Measurements from ENCODE around the gene DFFB. TPM values are rescaled to one million over a fixed set of nuclear protein-coding genes. Genes with fewer than 3 reads are reported as not detected.

Gene DFFB
- total RNA-seq, 1 experiment from 2014 or later = 17.1 TPM

- no peaks in the 10 kb centered on the region for H3F3A ChIP-seq (ENCODE audit: low read length, unreplicated experiment)
- no peak overlapping the region for H3K9ac ChIP-seq (ENCODE audit: low read length)
- no peak for DNase-seq
- no peak overlapping the region for H3K4me3 ChIP-seq (ENCODE audit: low read length)
- intact Hi-C loops (cut with micrococcal nuclease) = no loop called here
- no peak overlapping the region for H3K27ac ChIP-seq (ENCODE audit: low read length)
- no peaks in the 10 kb centered on the region for H3K27me3 ChIP-seq (ENCODE audit: low read length)
- no peaks in the 10 kb centered on the region for H3K79me2 ChIP-seq (ENCODE audit: low read length)
- H3K4me1 ChIP-seq (ENCODE audit: insufficient read depth, low read length) = no peaks in the 10 kb centered on the region
- no peaks in the 10 kb centered on the region for H3K9me2 ChIP-seq (replicated peaks; ENCODE audit: low read length)
- no peak overlapping the region for H2AFZ ChIP-seq (ENCODE audit: low read length)
- H3K4me2 ChIP-seq (ENCODE audit: low read length) = no peak overlapping the region
- CTCF ChIA-PET = no interaction called here
- POLR2A ChIA-PET (ENCODE audit: unreplicated experiment) = no interaction called here
- H4K20me1 ChIP-seq (ENCODE audit: low read length) = no peaks in the 10 kb centered on the region
- BruUV-seq (replicated peaks) = no TSS peak
- ATAC-seq = no peak
- H3K36me3 ChIP-seq (ENCODE audit: low read depth, low read length) = peaks cover 33% of the 10 kb centered on the region
- H3K9me3 ChIP-seq (ENCODE audit: low read length) = no peaks in the 10 kb centered on the region
- TF ChIP-seq EZH2phosphoT487 (IDR thresholded peaks at IDR 0.05; ENCODE audit: borderline replicate concordance, low read length) (no peak), EZH2 (IDR thresholded peaks at IDR 0.05; ENCODE audit: low read length, unreplicated experiment) (no peak), CTCF (conservative IDR thresholded peaks at IDR 0.05; ENCODE audit: low read depth, low read length) (no peak)
Observed at GRCh38 chr1:3822421-3822820, 34.9 kb upstream of the DFFB start.

- Histone ChIP-seq H3K9ac (ENCODE audit: low read length) (no peak overlapping the region), H4K20me1 (ENCODE audit: low read length) (no peaks in the 10 kb centered on the region), H2AFZ (ENCODE audit: low read length) (no peak overlapping the region), H3K27ac (ENCODE audit: low read length) (no peak overlapping the region), H3K4me2 (ENCODE audit: low read length) (no peak overlapping the region), H3F3A (ENCODE audit: low read length, unreplicated experiment) (no peaks in the 10 kb centered on the region), H3K9me3 (ENCODE audit: low read length) (no peaks in the 10 kb centered on the region), H3K4me1 (ENCODE audit: insufficient read depth, low read length) (no peaks in the 10 kb centered on the region), H3K27me3 (ENCODE audit: low read length) (no peaks in the 10 kb centered on the region), H3K4me3 (ENCODE audit: low read length) (no peak overlapping the region), H3K9me2 (replicated peaks; ENCODE audit: low read length) (no peaks in the 10 kb centered on the region), H3K36me3 (ENCODE audit: low read depth, low read length) (peaks cover 45% of the 10 kb centered on the region), H3K79me2 (ENCODE audit: low read length) (no peaks in the 10 kb centered on the region)
- intact Hi-C loops (cut with micrococcal nuclease) = no loop called here
- BruUV-seq (replicated peaks) = no TSS peak
- POLR2A ChIA-PET (ENCODE audit: unreplicated experiment) = no interaction called here
- ATAC-seq (no peak), DNase-seq (no peak)
- CTCF ChIA-PET = no interaction called here
- TF ChIP-seq EZH2phosphoT487 (IDR thresholded peaks at IDR 0.05; ENCODE audit: borderline replicate concordance, low read length) (no peak), CTCF (conservative IDR thresholded peaks at IDR 0.05; ENCODE audit: low read depth, low read length) (no peak), EZH2 (IDR thresholded peaks at IDR 0.05; ENCODE audit: low read length, unreplicated experiment) (no peak)
Observed at GRCh38 chr1:3824650-3825049, 32.6 kb upstream of the DFFB start.

- CTCF ChIA-PET = no interaction called here
- Histone ChIP-seq H3K36me3 (ENCODE audit: low read depth, low read length) (peaks cover 52% of the 10 kb centered on the region), H3K27ac (ENCODE audit: low read length) (no peak overlapping the region), H3K4me1 (ENCODE audit: insufficient read depth, low read length) (no peaks in the 10 kb centered on the region), H3K4me3 (ENCODE audit: low read length) (no peak overlapping the region), H3F3A (ENCODE audit: low read length, unreplicated experiment) (no peaks in the 10 kb centered on the region), H3K9me3 (ENCODE audit: low read length) (no peaks in the 10 kb centered on the region), H3K9me2 (replicated peaks; ENCODE audit: low read length) (no peaks in the 10 kb centered on the region), H3K4me2 (ENCODE audit: low read length) (no peak overlapping the region), H3K27me3 (ENCODE audit: low read length) (no peaks in the 10 kb centered on the region), H2AFZ (ENCODE audit: low read length) (no peak overlapping the region), H3K79me2 (ENCODE audit: low read length) (no peaks in the 10 kb centered on the region), H3K9ac (ENCODE audit: low read length) (no peak overlapping the region), H4K20me1 (ENCODE audit: low read length) (no peaks in the 10 kb centered on the region)
- intact Hi-C loops (cut with micrococcal nuclease) = no loop called here
- POLR2A ChIA-PET (ENCODE audit: unreplicated experiment) = no interaction called here
- no TSS peak for BruUV-seq (replicated peaks)
- DNase-seq (no peak), ATAC-seq (no peak)
- TF ChIP-seq CTCF (conservative IDR thresholded peaks at IDR 0.05; ENCODE audit: low read depth, low read length) (no peak), EZH2 (IDR thresholded peaks at IDR 0.05; ENCODE audit: low read length, unreplicated experiment) (no peak), EZH2phosphoT487 (IDR thresholded peaks at IDR 0.05; ENCODE audit: borderline replicate concordance, low read length) (no peak)
Observed at GRCh38 chr1:3825356-3825755, 31.9 kb upstream of the DFFB start.
